GM23338 (cell line): ENCODE measurements around the gene ANKRD23. TPM values are rescaled to one million over a fixed set of nuclear protein-coding genes. Genes with fewer than 3 reads are reported as not detected.

Experiments used
- ATAC-seq: fragments of 200-7000 bp; cut with Tn5 transposase; 3 replicates; pipeline ENCODE4 v1.9.1; 2020
- DNase-seq: peaks from one replicate; pipeline ENCODE4 v3.0.0-alpha.2; 2015; ENCODE audit warnings: low spot score
- H2AFZ ChIP-seq: fragments of 200-600 bp; sonication (generic); 2 replicates; pipeline ENCODE4 v1.8.0; 2016; ENCODE audit warnings: antibody characterized with exemption, mild to moderate bottlenecking, moderate library complexity
- H3F3A ChIP-seq: fragments of 200-600 bp; sonication (generic); replicated peaks from 2 replicates; pipeline ENCODE4 v1.8.0; 2017; ENCODE audit warnings: antibody characterized with exemption, mixed run types, low read depth
- H3K27ac ChIP-seq: fragments of 200-600 bp; sonication (generic); 2 replicates; pipeline ENCODE4 v1.6.1; 2016; ENCODE audit warnings: low read depth
- H3K27me3 ChIP-seq: fragments of 200-600 bp; sonication (generic); 2 replicates; pipeline ENCODE4 v1.8.0; 2016; ENCODE audit warnings: mild to moderate bottlenecking, mixed run types, moderate library complexity; ENCODE audit not compliant: insufficient read depth
- H3K36me3 ChIP-seq: fragments of 200-600 bp; sonication (generic); 2 replicates; pipeline ENCODE4 v1.8.0; 2016; ENCODE audit warnings: mild to moderate bottlenecking; ENCODE audit not compliant: insufficient read depth
- H3K4me1 ChIP-seq: fragments of 200-600 bp; sonication (generic); 2 replicates; pipeline ENCODE4 v1.8.0; 2016; ENCODE audit warnings: mild to moderate bottlenecking, moderate library complexity; ENCODE audit not compliant: insufficient read depth
- H3K4me2 ChIP-seq: fragments of 200-600 bp; sonication (generic); 2 replicates; pipeline ENCODE4 v1.7.1; 2017; ENCODE audit warnings: mixed run types
- H3K4me3 ChIP-seq: fragments of 200-600 bp; sonication (generic); 2 replicates; pipeline ENCODE4 v1.6.1; 2016; ENCODE audit warnings: mixed run types
- H3K79me2 ChIP-seq: fragments of 200-600 bp; sonication (generic); replicated peaks from 2 replicates; pipeline ENCODE4 v1.8.0; 2017; ENCODE audit warnings: mild to moderate bottlenecking; ENCODE audit not compliant: insufficient read depth
- H3K9me2 ChIP-seq: fragments of 200-600 bp; sonication (generic); 2 replicates; pipeline ENCODE4 v1.8.0; 2017; ENCODE audit not compliant: insufficient read depth
- H4K20me1 ChIP-seq: fragments of 200-600 bp; sonication (generic); replicated peaks from 2 replicates; pipeline ENCODE4 v1.8.0; 2017; ENCODE audit warnings: mild to moderate bottlenecking; ENCODE audit not compliant: insufficient read depth
- H3K27ac Mint-ChIP-seq: 2 replicates; pipeline ENCODE4 v1.8.0; 2020; ENCODE audit warnings: inconsistent platforms, mild to moderate bottlenecking, moderate library complexity, mixed read lengths
- H3K27me3 Mint-ChIP-seq: 3 replicates; pipeline ENCODE4 v1.8.0; 2022; ENCODE audit warnings: low read depth, mild to moderate bottlenecking, moderate library complexity, mixed read lengths, inconsistent platforms; ENCODE audit not compliant: insufficient read depth, poor library complexity
- H3K36me3 Mint-ChIP-seq: 3 replicates; pipeline ENCODE4 v1.8.0; 2021; ENCODE audit warnings: low read depth, mild to moderate bottlenecking, inconsistent platforms, moderate library complexity, mixed read lengths
- H3K4me1 Mint-ChIP-seq: 3 replicates; pipeline ENCODE4 v1.8.0; 2020; ENCODE audit warnings: mild to moderate bottlenecking, inconsistent platforms, mixed read lengths
- H3K4me3 Mint-ChIP-seq: 3 replicates; pipeline ENCODE4 v1.8.0; 2021; ENCODE audit warnings: moderate library complexity, mild to moderate bottlenecking, inconsistent platforms, mixed read lengths
- H3K9me3 Mint-ChIP-seq: 3 replicates; pipeline ENCODE4 v1.8.0; 2020; ENCODE audit warnings: moderate library complexity, mild to moderate bottlenecking, inconsistent platforms, mixed read lengths
- EZH2phosphoT487 ChIP-seq: fragments of 200-600 bp; sonication (generic); IDR thresholded peaks from one replicate; pipeline ENCODE4 v1.8.1; 2018; ENCODE audit warnings: antibody characterized with exemption; ENCODE audit not compliant: unreplicated experiment
- JUNB ChIP-seq: IDR thresholded peaks from one replicate; pipeline ENCODE4 v1.6.1; 2016; ENCODE audit warnings: antibody characterized with exemption; ENCODE audit not compliant: unreplicated experiment
- STAT1 ChIP-seq: IDR thresholded peaks from one replicate; pipeline ENCODE4 v1.6.1; 2016; ENCODE audit warnings: antibody characterized with exemption; ENCODE audit not compliant: unreplicated experiment
- ZNF114 ChIP-seq: fragments of 250-450 bp; sonication (Bioruptor Pico); IDR thresholded peaks from 2 replicates; pipeline ENCODE4 v1.5.0; 2020; ENCODE audit warnings: mild to moderate bottlenecking, moderate library complexity
- ZNF331 ChIP-seq: fragments of 250-450 bp; sonication (Bioruptor Pico); IDR thresholded peaks from 2 replicates; pipeline ENCODE4 v1.5.0; 2020; ENCODE audit warnings: low read depth, mild to moderate bottlenecking, moderate library complexity
- polyA plus RNA-seq: library from polyadenylated mRNA; unstranded; fragments of >200 nt; fragmentation: Nextera tagmentation; extraction: Ambion mirVana; gene quantifications from 2 replicates; pipeline ENCODE4 v1.2.1, GENCODE V29; 2016
- total RNA-seq: library from RNA; depleted of rRNA; stranded (reverse); fragments of >200 nt; shearing (Covaris generic); gene quantifications from 2 replicates; pipeline ENCODE4 v1.2.3, GENCODE V29; 2014
- TF ChIP-seq, protein P1 (sequence below): fragments of 250-450 bp; sonication (Bioruptor Pico); IDR thresholded peaks from 2 replicates; pipeline ENCODE4 v1.5.0; 2020; ENCODE audit warnings: mild to moderate bottlenecking, moderate library complexity
- TF ChIP-seq, protein P2 (sequence below), 2 experiments: fragments of 200-600 bp in 1 of 2; sonication (generic) in 1 of 2; conservative IDR thresholded peaks; 2 replicates each; pipeline versions ENCODE4 v1.5.1 to v1.6.1; 2016 to 2017; ENCODE audit warnings: antibody characterized with exemption in 2 of 2, low read depth in 2 of 2, mild to moderate bottlenecking in 2 of 2, moderate library complexity in 1 of 2
- TF ChIP-seq, protein P3 (sequence below): IDR thresholded peaks from 2 replicates; pipeline ENCODE4 v1.6.1; 2016; ENCODE audit warnings: antibody characterized with exemption

Gene ANKRD23
- total and polyA plus RNA-seq, 2 experiments from 2014 or later = 4.0 to 5.0 TPM

DNA sequence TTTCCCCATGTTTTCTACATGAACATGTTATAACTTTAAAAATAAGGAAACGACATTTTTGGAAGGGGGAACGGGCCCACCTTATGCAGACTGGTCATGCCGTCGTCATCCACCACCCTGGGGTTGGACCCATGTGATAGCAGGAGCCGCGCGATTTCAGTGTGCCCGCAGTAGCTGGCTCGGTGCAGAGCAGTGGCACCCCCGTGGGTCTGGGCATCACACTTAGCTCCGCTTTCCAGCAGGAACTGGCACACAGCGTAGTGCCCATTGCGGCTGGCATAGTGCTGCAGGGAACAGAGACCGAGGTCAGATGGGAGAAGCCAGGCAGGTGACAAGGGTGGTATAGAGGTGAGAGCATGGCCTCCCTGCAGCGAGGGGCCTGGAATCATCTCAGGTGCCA lies 9.5 kb upstream of the ANKRD23 start (continued):
- TF ChIP-seq, protein P1, sequence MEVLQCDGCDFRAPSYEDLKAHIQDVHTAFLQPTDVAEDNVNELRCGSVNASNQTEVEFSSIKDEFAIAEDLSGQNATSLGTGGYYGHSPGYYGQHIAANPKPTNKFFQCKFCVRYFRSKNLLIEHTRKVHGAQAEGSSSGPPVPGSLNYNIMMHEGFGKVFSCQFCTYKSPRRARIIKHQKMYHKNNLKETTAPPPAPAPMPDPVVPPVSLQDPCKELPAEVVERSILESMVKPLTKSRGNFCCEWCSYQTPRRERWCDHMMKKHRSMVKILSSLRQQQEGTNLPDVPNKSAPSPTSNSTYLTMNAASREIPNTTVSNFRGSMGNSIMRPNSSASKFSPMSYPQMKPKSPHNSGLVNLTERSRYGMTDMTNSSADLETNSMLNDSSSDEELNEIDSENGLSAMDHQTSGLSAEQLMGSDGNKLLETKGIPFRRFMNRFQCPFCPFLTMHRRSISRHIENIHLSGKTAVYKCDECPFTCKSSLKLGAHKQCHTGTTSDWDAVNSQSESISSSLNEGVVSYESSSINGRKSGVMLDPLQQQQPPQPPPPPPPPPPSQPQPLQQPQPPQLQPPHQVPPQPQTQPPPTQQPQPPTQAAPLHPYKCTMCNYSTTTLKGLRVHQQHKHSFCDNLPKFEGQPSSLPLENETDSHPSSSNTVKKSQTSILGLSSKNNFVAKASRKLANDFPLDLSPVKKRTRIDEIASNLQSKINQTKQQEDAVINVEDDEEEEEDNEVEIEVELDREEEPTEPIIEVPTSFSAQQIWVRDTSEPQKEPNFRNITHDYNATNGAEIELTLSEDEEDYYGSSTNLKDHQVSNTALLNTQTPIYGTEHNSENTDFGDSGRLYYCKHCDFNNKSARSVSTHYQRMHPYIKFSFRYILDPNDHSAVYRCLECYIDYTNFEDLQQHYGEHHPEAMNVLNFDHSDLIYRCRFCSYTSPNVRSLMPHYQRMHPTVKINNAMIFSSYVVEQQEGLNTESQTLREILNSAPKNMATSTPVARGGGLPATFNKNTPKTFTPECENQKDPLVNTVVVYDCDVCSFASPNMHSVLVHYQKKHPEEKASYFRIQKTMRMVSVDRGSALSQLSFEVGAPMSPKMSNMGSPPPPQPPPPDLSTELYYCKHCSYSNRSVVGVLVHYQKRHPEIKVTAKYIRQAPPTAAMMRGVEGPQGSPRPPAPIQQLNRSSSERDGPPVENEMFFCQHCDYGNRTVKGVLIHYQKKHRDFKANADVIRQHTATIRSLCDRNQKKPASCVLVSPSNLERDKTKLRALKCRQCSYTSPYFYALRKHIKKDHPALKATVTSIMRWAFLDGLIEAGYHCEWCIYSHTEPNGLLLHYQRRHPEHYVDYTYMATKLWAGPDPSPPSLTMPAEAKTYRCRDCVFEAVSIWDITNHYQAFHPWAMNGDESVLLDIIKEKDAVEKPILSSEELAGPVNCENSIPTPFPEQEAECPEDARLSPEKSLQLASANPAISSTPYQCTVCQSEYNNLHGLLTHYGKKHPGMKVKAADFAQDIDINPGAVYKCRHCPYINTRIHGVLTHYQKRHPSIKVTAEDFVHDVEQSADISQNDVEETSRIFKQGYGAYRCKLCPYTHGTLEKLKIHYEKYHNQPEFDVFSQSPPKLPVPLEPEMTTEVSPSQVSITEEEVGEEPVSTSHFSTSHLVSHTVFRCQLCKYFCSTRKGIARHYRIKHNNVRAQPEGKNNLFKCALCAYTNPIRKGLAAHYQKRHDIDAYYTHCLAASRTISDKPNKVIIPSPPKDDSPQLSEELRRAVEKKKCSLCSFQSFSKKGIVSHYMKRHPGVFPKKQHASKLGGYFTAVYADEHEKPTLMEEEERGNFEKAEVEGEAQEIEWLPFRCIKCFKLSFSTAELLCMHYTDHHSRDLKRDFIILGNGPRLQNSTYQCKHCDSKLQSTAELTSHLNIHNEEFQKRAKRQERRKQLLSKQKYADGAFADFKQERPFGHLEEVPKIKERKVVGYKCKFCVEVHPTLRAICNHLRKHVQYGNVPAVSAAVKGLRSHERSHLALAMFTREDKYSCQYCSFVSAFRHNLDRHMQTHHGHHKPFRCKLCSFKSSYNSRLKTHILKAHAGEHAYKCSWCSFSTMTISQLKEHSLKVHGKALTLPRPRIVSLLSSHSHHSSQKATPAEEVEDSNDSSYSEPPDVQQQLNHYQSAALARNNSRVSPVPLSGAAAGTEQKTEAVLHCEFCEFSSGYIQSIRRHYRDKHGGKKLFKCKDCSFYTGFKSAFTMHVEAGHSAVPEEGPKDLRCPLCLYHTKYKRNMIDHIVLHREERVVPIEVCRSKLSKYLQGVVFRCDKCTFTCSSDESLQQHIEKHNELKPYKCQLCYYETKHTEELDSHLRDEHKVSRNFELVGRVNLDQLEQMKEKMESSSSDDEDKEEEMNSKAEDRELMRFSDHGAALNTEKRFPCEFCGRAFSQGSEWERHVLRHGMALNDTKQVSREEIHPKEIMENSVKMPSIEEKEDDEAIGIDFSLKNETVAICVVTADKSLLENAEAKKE (CRISPR knock-in tag) = no peak

DNA sequence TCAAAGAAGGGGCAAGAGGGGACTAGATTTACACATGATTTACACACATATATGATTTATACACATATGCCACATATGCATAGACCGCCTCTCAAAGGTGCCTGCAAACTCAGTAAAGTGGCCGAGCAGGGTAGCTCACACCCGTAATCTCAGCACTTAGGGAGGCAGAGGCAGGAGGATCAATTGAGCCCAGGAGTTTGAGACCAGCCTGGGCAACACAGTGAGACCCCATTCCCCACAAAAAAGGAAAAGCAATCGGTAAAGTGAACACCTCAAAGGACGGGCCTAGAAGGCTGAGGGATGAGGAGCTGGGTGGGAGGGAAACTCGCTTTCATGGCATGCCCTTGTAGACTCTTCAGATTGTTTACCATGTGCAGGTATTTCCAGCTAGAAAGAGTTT lies 8.8 kb upstream of the ANKRD23 start:
- H3K36me3 ChIP-seq = no peaks in the 10 kb centered on the region; the same call in 1 of the 2 replicates
- Mint-ChIP-seq H3K36me3 (peaks cover 40% of the 10 kb centered on the region), H3K9me3 (no peaks in the 10 kb centered on the region), H3K4me1 (peaks cover 9% of the 10 kb centered on the region), H3K4me3 (no peak overlapping the region), H3K27ac (no peak overlapping the region), H3K27me3 (peaks cover 7% of the 10 kb centered on the region)
- no peak overlapping the region for H3K4me3 ChIP-seq
- H3K9me2 ChIP-seq = no peaks in the 10 kb centered on the region
- ATAC-seq (no peak), DNase-seq (no peak)
- no peaks in the 10 kb centered on the region for H3K27me3 ChIP-seq
- peaks cover 6% of the 10 kb centered on the region for H4K20me1 ChIP-seq
- peaks cover 38% of the 10 kb centered on the region for H3K79me2 ChIP-seq
- H3K27ac ChIP-seq = no peak overlapping the region
- H3F3A ChIP-seq = no peaks in the 10 kb centered on the region
- H3K4me2 ChIP-seq = no peak overlapping the region
- no peak overlapping the region for H2AFZ ChIP-seq
- peaks cover 10% of the 10 kb centered on the region for H3K4me1 ChIP-seq
- TF ChIP-seq ZNF331 (CRISPR knock-in tag) = no peak
- TF ChIP-seq, protein P2, sequence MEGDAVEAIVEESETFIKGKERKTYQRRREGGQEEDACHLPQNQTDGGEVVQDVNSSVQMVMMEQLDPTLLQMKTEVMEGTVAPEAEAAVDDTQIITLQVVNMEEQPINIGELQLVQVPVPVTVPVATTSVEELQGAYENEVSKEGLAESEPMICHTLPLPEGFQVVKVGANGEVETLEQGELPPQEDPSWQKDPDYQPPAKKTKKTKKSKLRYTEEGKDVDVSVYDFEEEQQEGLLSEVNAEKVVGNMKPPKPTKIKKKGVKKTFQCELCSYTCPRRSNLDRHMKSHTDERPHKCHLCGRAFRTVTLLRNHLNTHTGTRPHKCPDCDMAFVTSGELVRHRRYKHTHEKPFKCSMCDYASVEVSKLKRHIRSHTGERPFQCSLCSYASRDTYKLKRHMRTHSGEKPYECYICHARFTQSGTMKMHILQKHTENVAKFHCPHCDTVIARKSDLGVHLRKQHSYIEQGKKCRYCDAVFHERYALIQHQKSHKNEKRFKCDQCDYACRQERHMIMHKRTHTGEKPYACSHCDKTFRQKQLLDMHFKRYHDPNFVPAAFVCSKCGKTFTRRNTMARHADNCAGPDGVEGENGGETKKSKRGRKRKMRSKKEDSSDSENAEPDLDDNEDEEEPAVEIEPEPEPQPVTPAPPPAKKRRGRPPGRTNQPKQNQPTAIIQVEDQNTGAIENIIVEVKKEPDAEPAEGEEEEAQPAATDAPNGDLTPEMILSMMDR (conservative IDR thresholded peaks at IDR 0.05; ENCODE audit: low read depth in 2 of 2) = no peak
- TF ChIP-seq JUNB = no peak
- TF ChIP-seq, protein P3, sequence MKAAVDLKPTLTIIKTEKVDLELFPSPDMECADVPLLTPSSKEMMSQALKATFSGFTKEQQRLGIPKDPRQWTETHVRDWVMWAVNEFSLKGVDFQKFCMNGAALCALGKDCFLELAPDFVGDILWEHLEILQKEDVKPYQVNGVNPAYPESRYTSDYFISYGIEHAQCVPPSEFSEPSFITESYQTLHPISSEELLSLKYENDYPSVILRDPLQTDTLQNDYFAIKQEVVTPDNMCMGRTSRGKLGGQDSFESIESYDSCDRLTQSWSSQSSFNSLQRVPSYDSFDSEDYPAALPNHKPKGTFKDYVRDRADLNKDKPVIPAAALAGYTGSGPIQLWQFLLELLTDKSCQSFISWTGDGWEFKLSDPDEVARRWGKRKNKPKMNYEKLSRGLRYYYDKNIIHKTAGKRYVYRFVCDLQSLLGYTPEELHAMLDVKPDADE = no peak
- TF ChIP-seq STAT1 = no peak
- TF ChIP-seq ZNF114 (CRISPR knock-in tag) = no peak
- TF ChIP-seq EZH2phosphoT487 = no peak
